ENCODE data around the gene SLX9.
A peak's percentile ranks its signal among the peaks of the same experiment; 100 is the strongest.

SLX9 gene

GRCh38 chr21:44933918-44934260 lies 5.9 kb upstream of the SLX9 start:
- H2BK12ac ChIP-seq (ENCODE audit: low read length) = no peak overlapping the region
- peaks cover 8% of the 10 kb centered on the region for H3K9me3 ChIP-seq (ENCODE audit: insufficient read depth, low read depth, low read length)
- no peak overlapping the region for H3K23ac ChIP-seq (ENCODE audit: low read length)
- H3K79me2 ChIP-seq (ENCODE audit: control insufficient read depth, insufficient read depth, low read length, poor library complexity) = no peaks in the 10 kb centered on the region
- H3K4me2 ChIP-seq (ENCODE audit: low read length) = no peak overlapping the region
- no peak overlapping the region for H2BK5ac ChIP-seq (ENCODE audit: low read depth, low read length, poor library complexity)
- peaks cover 2 to 9% of the 10 kb centered on the region in 2 experiments for H3K4me1 ChIP-seq (ENCODE audit: control insufficient read depth in 1 of 2, insufficient read depth in 2 of 2, low read length in 2 of 2)
- no peak overlapping the region for H3K14ac ChIP-seq (ENCODE audit: low read length)
- H3K27ac ChIP-seq (ENCODE audit: low read depth, low read length) = no peak overlapping the region
- no peak overlapping the region for H4K91ac ChIP-seq (ENCODE audit: low read depth, low read length)
- no peak for DNase-seq
- no peak overlapping the region for H3K9ac ChIP-seq (ENCODE audit: low read length)
- H3K18ac ChIP-seq (ENCODE audit: low read length) = no peak overlapping the region
- H4K8ac ChIP-seq (ENCODE audit: low read depth, low read length) = no peak overlapping the region
- WGBS (ENCODE audit: extremely low coverage, insufficient coverage, insufficient read length) = no CpG with 5 or more reads among the region's 6 CpGs
- H3K4me3 ChIP-seq (ENCODE audit: low read depth, low read length) = no peak overlapping the region
- no peaks in the 10 kb centered on the region for H3K79me1 ChIP-seq (ENCODE audit: low read length)
- H2AFZ ChIP-seq (ENCODE audit: insufficient read depth, low read length, poor library complexity) = no peak overlapping the region
- no peaks in the 10 kb centered on the region for H3K36me3 ChIP-seq (ENCODE audit: control insufficient read depth in 1 of 2, insufficient read depth in 2 of 2, low read length in 2 of 2)
- H3K27me3 ChIP-seq (ENCODE audit: insufficient read depth, low read length) = peaks cover 51% of the 10 kb centered on the region
- no peak overlapping the region for H2BK120ac ChIP-seq (ENCODE audit: insufficient read depth, low read length, poor library complexity)
- no peak overlapping the region for H2AK5ac ChIP-seq (ENCODE audit: low read length)
- no peak overlapping the region for H3K4ac ChIP-seq (ENCODE audit: low read depth, low read length)
- no peak overlapping the region for H4K12ac ChIP-seq (ENCODE audit: low read depth, low read length)

DNA sequence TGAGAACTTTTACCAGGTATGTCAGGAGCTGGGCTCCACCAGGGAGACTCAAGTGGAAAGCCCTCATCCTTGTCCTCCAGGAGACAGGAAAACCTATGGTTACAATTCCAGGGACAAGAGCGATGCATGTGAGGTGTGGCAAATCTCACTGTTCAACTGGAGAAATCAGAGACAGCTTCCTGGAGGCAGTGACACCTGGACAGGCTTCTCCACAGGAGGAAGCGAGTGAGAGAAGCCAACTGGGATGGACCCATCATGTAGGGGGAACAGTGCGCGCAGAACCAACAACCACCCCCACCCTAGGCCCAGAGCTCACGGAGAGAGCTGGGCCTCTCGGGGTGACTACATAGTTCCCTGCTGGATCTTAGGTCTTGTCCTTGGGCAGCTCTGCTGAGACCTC lies 5.6 kb upstream of the SLX9 start:
- no peak overlapping the region for H3K27ac ChIP-seq (ENCODE audit: low read depth, low read length)
- H3K79me2 ChIP-seq (ENCODE audit: control insufficient read depth, insufficient read depth, low read length, poor library complexity) = no peaks in the 10 kb centered on the region
- no peak overlapping the region for H3K4me2 ChIP-seq (ENCODE audit: low read length)
- H3K9me3 ChIP-seq (ENCODE audit: insufficient read depth, low read depth, low read length) = peaks cover 6% of the 10 kb centered on the region
- no peak overlapping the region for H3K4ac ChIP-seq (ENCODE audit: low read depth, low read length)
- H3K36me3 ChIP-seq (ENCODE audit: control insufficient read depth in 1 of 2, insufficient read depth in 2 of 2, low read length in 2 of 2) = no peaks in the 10 kb centered on the region
- H3K4me1 ChIP-seq (ENCODE audit: control insufficient read depth in 1 of 2, insufficient read depth in 2 of 2, low read length in 2 of 2) = peaks cover 5 to 12% of the 10 kb centered on the region in 2 experiments
- H2BK5ac ChIP-seq (ENCODE audit: low read depth, low read length, poor library complexity) = no peak overlapping the region
- no peak overlapping the region for H3K23ac ChIP-seq (ENCODE audit: low read length)
- H3K18ac ChIP-seq (ENCODE audit: low read length) = no peak overlapping the region
- H4K91ac ChIP-seq (ENCODE audit: low read depth, low read length) = no peak overlapping the region
- H3K4me3 ChIP-seq (ENCODE audit: low read depth, low read length) = no peak overlapping the region
- H3K79me1 ChIP-seq (ENCODE audit: low read length) = peaks cover under 1% of the 10 kb centered on the region
- H2BK120ac ChIP-seq (ENCODE audit: insufficient read depth, low read length, poor library complexity) = no peak overlapping the region
- H2AK5ac ChIP-seq (ENCODE audit: low read length) = no peak overlapping the region
- no peak overlapping the region for H4K12ac ChIP-seq (ENCODE audit: low read depth, low read length)
- H2AFZ ChIP-seq (ENCODE audit: insufficient read depth, low read length, poor library complexity) = no peak overlapping the region
- no peak overlapping the region for H3K9ac ChIP-seq (ENCODE audit: low read length)
- DNase-seq = no peak
- H2BK12ac ChIP-seq (ENCODE audit: low read length) = no peak overlapping the region
- H3K27me3 ChIP-seq (ENCODE audit: insufficient read depth, low read length) = peaks cover 51% of the 10 kb centered on the region
- no peak overlapping the region for H3K14ac ChIP-seq (ENCODE audit: low read length)
- no peak overlapping the region for H4K8ac ChIP-seq (ENCODE audit: low read depth, low read length)
- WGBS (ENCODE audit: extremely low coverage, insufficient coverage, insufficient read length) = no CpG with 5 or more reads among the region's 6 CpGs

GRCh38 chr21:44934797-44935532 lies 4.9 kb upstream of the SLX9 start:
- Histone ChIP-seq H2BK120ac (ENCODE audit: insufficient read depth, low read length, poor library complexity) (no peak overlapping the region), H3K14ac (ENCODE audit: low read length) (no peak overlapping the region), H2AK5ac (ENCODE audit: low read length) (no peak overlapping the region), H3K4me2 (ENCODE audit: low read length) (no peak overlapping the region), H3K27me3 (ENCODE audit: insufficient read depth, low read length) (peaks cover 44% of the 10 kb centered on the region), H3K4me1 (ENCODE audit: control insufficient read depth in 1 of 2, insufficient read depth in 2 of 2, low read length in 2 of 2) (peaks cover 5 to 14% of the 10 kb centered on the region in 2 experiments), H3K79me2 (ENCODE audit: control insufficient read depth, insufficient read depth, low read length, poor library complexity) (peaks cover 3% of the 10 kb centered on the region), H4K8ac (ENCODE audit: low read depth, low read length) (no peak overlapping the region), H3K9me3 (ENCODE audit: insufficient read depth, low read depth, low read length) (peaks cover 4% of the 10 kb centered on the region), H3K9ac (ENCODE audit: low read length) (no peak overlapping the region), H3K79me1 (ENCODE audit: low read length) (peaks cover 5% of the 10 kb centered on the region), H2BK12ac (ENCODE audit: low read length) (no peak overlapping the region), H3K4me3 (ENCODE audit: low read depth, low read length) (no peak overlapping the region), H2BK5ac (ENCODE audit: low read depth, low read length, poor library complexity) (no peak overlapping the region), H3K4ac (ENCODE audit: low read depth, low read length) (no peak overlapping the region), H4K12ac (ENCODE audit: low read depth, low read length) (no peak overlapping the region), H3K36me3 (ENCODE audit: control insufficient read depth in 1 of 2, insufficient read depth in 2 of 2, low read length in 2 of 2) (no peaks in the 10 kb centered on the region), H2AFZ (ENCODE audit: insufficient read depth, low read length, poor library complexity) (no peak overlapping the region), H3K18ac (ENCODE audit: low read length) (no peak overlapping the region), H3K27ac (ENCODE audit: low read depth, low read length) (no peak overlapping the region), H4K91ac (ENCODE audit: low read depth, low read length) (no peak overlapping the region), H3K23ac (ENCODE audit: low read length) (no peak overlapping the region)
- WGBS (ENCODE audit: extremely low coverage, insufficient coverage, insufficient read length) = no CpG with 5 or more reads among the region's 9 CpGs
- DNase-seq = no peak

GRCh38 chr21:44935533-44935927 lies 4.3 kb upstream of the SLX9 start:
- Histone ChIP-seq H3K79me1 (ENCODE audit: low read length) (peaks cover 5% of the 10 kb centered on the region), H3K9ac (ENCODE audit: low read length) (no peak overlapping the region), H4K91ac (ENCODE audit: low read depth, low read length) (no peak overlapping the region), H4K8ac (ENCODE audit: low read depth, low read length) (no peak overlapping the region), H3K79me2 (ENCODE audit: control insufficient read depth, insufficient read depth, low read length, poor library complexity) (peaks cover 7% of the 10 kb centered on the region), H2AK5ac (ENCODE audit: low read length) (no peak overlapping the region), H2AFZ (ENCODE audit: insufficient read depth, low read length, poor library complexity) (no peak overlapping the region), H3K36me3 (ENCODE audit: control insufficient read depth in 1 of 2, insufficient read depth in 2 of 2, low read length in 2 of 2) (no peaks in the 10 kb centered on the region), H3K27ac (ENCODE audit: low read depth, low read length) (no peak overlapping the region), H3K4ac (ENCODE audit: low read depth, low read length) (no peak overlapping the region), H3K4me3 (ENCODE audit: low read depth, low read length) (peak overlapping the region; percentile 5), H3K18ac (ENCODE audit: low read length) (no peak overlapping the region), H3K9me3 (ENCODE audit: insufficient read depth, low read depth, low read length) (peaks cover 2% of the 10 kb centered on the region), H2BK12ac (ENCODE audit: low read length) (no peak overlapping the region), H3K27me3 (ENCODE audit: insufficient read depth, low read length) (peaks cover 38% of the 10 kb centered on the region), H2BK120ac (ENCODE audit: insufficient read depth, low read length, poor library complexity) (no peak overlapping the region), H3K14ac (ENCODE audit: low read length) (no peak overlapping the region), H3K4me2 (ENCODE audit: low read length) (no peak overlapping the region), H3K23ac (ENCODE audit: low read length) (no peak overlapping the region), H4K12ac (ENCODE audit: low read depth, low read length) (no peak overlapping the region), H2BK5ac (ENCODE audit: low read depth, low read length, poor library complexity) (no peak overlapping the region), H3K4me1 (ENCODE audit: control insufficient read depth in 1 of 2, insufficient read depth in 2 of 2, low read length in 2 of 2) (peaks cover 5 to 14% of the 10 kb centered on the region in 2 experiments)
- WGBS (ENCODE audit: extremely low coverage, insufficient coverage, insufficient read length) = no CpG with 5 or more reads among the region's 10 CpGs
- DNase-seq = no peak

Data from trophoblast cell (in vitro differentiated cells and primary cell).